T-helper 2 cell treated with Interferon-gamma antibody and Interleukin-4, amounts not matched to agents 100 ng/mL and 5 ng/mL, for 36 hours (primary cell): ENCODE data around the gene PLAU. TPM values are rescaled to one million over a fixed set of nuclear protein-coding genes. Genes with fewer than 3 reads are reported as not detected.
"Not testable (repeated sequence)": the region's sequence is repeated elsewhere in the genome, so short reads cannot be mapped to it uniquely, and the experiment has no call there.

Source experiments
- intact Hi-C: fragments of 100-400 bp; cut with micrococcal nuclease; formaldehyde crosslinking; loops from one replicate; pipeline ENCODE4 v1.15.1; 2023
- total RNA-seq: library from RNA; stranded (reverse); gene quantifications from 2 replicates; pipeline ENCODE4 v1.2.3, GENCODE V29; 2022

PLAU gene
- total RNA-seq, 1 donor from 2014 or later: 4.5 TPM

DNA sequence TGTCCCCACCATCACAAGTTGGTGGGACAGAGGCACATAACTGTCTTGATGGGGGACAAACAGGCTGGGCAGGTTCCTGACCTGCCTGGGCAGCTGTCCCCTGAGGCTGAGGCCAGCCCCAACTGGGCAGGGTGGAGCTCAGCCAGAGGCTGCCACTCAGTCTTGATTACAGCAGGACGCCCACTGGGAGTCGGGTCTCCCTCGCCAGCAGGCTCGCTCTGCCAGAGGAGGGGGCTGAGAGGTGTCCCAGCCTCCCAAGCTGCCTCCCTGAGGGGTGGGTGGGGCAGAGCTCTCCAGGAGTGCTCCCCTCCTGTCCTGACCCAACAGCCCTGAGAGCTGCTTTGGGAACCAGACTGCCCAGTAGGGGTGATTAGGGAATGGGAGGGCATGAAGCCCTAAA, 34.8 kb upstream of the PLAU start:
- intact Hi-C loops: loop anchor here (5.0 kb wide), 3 partner anchors 121 to 1356 kb away; partner anchors contain the start of gene VCL

DNA sequence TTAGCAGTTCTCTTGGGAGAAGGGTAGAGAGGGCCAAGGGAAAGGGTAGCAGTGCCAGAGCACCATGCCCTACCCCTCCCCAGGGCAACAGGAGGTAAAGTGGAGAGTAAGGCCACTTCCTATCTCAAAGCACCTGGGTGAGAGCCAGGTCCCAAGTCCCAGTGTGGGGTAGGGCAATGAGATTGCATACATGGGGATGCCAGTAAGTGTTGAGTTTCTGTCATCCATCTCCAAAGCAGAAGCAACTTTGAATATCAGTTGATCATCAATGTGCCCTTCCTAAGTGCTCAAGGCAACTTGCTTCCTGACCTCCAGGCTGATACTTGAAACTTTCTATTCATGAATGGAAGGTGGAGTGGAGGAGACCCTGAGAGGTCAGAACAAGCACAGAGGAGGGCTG, 34.4 kb upstream of the PLAU start:
- intact Hi-C loops: loop anchor here (5.0 kb wide), 3 partner anchors 121 to 1356 kb away; partner anchors contain the start of gene VCL

DNA sequence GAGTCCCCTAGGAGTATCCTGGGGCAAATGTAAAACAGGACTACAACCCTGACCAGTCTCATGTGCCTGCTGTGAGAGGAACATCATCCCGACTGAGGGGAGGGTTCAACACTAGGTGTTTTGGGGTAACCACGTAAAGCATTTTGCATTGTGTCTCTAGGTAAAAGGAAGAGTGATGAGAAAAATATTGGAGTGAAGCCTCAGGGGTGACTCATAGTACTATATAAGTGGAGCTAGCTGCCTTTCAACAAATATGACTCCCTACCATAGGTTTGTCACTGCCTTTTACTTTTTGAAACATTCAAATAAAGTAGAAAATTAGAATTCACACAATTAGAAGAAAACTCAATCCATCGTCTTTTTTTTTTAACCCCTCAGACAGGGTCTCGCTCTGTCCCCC, 34.0 kb upstream of the PLAU start:
- intact Hi-C loops: loop anchor here (5.0 kb wide), 3 partner anchors 120 to 1355 kb away; partner anchors contain the start of gene VCL

GRCh38 chr10:73877533-73878160, 33.3 kb upstream of the PLAU start:
- intact Hi-C loops: loop anchor here (2.0 to 5.0 kb wide), 4 partner anchors 67 to 1355 kb away; partner anchors contain the start of genes NDST2 and VCL

GRCh38 chr10:73878365-73878764, 32.6 kb upstream of the PLAU start:
- intact Hi-C loops: loop anchor here (2.0 to 5.0 kb wide), 4 partner anchors 68 to 1354 kb away; partner anchors contain the start of genes NDST2 and VCL

DNA sequence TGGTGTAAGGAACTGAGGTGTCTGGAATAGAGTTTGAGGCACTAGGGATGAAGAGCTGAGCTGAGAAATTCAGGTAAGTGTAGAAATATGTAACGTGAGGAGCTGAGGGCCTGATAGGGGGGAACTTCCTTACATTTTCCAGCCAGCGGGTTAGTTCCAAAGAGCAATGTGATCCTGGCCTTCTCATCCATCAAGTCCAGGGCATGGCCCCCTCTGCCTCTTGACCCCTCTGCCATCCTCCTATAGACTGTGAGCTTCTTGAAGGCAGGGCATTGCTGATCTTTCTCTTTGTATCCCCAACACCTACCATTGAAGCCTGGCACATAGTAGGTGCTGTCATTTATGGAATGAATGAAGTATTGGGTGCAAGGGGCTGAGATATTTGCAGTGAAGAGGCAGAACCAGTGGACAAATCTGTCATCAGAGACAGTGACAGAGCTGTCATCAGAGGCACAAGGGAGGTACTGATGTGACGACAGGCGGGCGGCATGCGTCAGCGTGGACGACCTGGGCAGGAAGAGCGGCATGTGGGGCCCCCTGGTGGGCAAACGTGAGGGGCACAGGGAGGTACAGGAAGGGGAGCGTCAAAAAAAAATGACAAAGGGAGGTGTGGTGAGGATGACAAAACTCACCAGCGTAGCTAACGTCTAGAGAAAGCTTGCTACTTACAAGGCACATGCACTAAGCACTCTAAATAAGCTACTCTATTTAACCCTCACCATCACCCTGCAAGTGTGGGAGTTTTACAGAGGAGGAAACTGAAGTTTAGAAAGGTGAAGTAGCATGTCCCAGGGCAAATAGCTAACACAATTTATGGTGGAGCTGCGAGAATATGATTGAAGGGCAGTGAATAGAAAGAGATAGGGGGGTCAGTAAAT, 31.4 kb upstream of the PLAU start:
- intact Hi-C loops: loop anchor here (1.0 to 5.0 kb wide), 7 partner anchors 14 to 1353 kb away; partner anchors contain the start of genes NDST2 and VCL

DNA sequence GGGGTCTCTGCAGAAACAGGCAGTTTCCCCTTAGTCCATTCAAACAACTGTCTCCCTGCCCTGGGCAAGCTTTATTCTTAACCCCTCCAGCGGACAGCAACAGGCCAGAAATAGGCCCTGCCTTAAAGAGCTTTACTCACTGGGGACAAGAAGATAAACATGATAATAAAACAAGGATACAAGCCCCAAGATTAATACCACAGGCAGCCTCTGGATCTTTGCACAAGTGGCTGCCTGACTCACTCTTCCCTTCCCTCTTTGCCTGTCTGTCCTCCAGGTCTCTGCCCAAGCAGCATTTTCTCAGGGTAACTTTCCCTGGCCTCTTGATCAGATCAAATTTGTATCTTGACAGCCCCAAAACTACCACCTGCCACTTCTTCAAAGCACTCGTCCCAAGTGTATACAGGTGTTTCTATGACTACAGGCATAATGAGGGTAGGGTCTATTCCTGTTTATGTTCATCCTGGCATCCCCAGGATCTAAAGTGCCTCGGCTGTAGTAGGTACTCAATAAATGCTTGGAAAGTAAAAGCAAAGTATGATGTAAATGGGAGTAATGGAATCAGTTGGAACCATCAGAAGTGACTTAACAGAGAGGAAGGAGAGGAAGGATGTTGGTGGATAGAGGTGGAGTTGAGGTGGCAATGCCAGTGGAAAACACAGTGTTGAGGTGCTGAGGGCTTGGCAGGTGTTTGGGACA, 29.6 kb upstream of the PLAU start:
- intact Hi-C loops: no loop called here

DNA sequence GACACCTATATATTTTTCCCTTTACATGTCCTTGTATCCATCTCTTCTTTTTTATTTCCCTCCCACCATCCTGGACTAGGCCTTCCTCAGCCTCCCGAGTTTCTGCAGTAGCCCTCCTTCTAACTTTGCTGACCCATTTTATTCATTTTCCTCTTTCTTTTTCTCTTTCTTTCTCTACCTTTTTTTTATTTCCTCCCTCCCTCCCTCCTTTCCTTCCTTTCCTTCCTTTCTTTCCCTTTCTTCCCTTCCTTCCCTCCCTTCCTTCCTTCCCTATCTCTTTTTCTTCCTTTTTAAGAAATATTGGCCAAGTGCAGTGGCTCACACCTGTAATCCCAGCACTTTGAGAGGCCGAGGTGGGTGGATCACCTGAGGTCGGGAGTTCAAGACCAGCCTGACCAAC, 26.9 kb upstream of the PLAU start:
- intact Hi-C loops: no loop called here

DNA sequence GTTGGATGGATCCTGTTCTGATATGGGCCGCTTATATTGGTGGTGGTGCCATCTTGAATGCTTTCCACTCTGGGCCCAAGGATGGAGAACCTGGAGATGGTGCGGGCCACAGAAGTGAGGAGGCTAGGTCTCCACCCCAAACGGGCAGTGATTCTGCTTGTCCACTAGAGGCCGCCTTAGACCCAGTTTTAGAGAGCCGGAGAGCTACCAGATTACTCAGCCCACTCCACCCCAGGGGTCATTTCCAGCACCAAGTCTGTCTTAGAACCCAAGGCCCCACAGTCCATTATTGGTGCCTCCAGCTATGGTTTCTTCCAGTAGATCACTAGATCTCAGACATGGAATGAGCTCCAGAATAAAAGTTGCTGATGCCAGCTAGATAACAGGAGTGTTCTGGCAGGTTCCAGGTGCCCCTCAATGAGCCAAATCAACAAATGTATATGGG, 24.8 kb upstream of the PLAU start:
- intact Hi-C loops: loop anchor here (1.0 to 5.0 kb wide), 6 partner anchors 25 to 216 kb away; partner anchors contain the start of gene PLAU

DNA sequence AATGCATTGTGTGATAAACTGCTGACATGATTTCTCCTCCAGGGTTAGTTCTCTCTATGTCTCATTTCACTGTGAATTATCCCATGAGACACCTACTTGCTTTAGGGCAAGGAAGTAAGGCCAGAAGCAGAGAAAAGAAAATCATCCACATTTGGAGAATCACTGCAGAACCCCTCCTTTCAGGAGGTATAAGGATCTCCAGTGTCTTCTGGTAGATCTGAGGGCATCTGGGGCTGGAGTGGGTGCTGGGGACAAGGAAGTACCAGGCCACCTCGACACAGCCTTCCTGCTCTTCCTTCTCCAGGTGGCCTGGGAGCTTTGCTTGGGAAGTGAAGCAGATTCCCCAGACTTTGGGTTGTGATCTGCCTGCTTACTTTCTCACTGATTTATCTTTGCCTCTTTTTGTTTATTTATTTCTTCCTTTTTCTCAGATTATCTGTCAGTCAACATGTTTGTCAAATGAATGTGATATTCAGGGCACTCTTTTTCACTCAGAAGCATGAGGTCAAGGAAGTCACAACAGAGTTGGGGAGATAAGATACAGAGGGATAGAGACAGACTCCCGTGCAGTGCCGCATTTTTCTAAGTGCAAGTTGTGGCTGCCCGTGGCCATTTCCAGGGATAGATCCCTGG, 24.2 kb upstream of the PLAU start:
- intact Hi-C loops: loop anchor here (1.0 to 5.0 kb wide), 6 partner anchors 24 to 216 kb away; partner anchors contain the start of gene PLAU

- intact Hi-C loops: loop anchor here (2.0 to 5.0 kb wide), 4 partner anchors 23 to 215 kb away; partner anchors contain the start of gene PLAU
Observed at GRCh38 chr10:73887294-73888039, 23.5 kb upstream of the PLAU start.

GRCh38 chr10:73888514-73888913, 22.4 kb upstream of the PLAU start:
- intact Hi-C loops: loop anchor here (5.0 kb wide), 3 partner anchors 34 to 214 kb away; no protein-coding TSS in a partner anchor

DNA sequence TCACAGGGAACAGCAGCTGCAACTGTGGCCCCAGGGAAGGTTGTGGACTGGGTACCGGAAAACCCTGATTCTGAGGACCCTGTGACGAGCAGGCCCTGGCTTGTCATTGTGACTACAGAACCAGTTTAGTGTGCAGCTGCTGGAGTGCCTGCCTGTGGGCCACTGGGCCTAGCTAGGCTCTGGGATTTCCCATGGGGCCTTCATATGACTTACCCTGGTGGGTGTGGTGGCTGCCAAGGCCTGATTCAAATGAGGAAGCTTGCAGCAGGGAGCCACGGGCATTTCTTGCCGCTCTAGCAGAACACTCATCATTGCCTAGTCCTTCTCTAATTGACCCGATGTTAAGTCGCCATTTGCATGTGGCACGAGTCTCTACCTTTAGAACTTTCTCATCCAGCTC, 21.9 kb upstream of the PLAU start:
- intact Hi-C loops: loop anchor here (5.0 kb wide), 3 partner anchors 33 to 213 kb away; no protein-coding TSS in a partner anchor

- intact Hi-C loops: loop anchor here (5.0 kb wide), 3 partner anchors 33 to 213 kb away; no protein-coding TSS in a partner anchor
Observed at GRCh38 chr10:73889416-73889815, 21.5 kb upstream of the PLAU start.

DNA sequence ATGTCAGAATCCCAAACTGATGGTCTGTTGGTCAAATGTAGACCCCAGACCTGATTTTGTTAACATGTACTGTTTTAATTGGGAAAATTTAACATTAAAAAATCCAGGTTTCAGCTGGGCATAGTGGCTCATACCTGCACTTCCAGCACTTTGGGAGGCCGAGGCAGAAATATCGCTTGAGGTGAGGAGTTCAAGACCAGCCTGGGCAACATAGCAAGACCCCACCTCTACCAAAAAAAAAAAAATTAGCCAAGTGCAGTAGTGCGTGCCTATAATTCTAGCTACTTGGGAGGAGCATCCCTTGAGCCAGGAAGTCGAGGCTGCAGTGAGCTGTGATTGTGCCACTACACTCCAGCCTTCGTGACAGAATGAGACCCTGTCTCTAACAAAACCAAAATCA, 20.7 kb upstream of the PLAU start:
- intact Hi-C loops: no loop called here

GRCh38 chr10:73890830-73891229, 20.1 kb upstream of the PLAU start:
- intact Hi-C loops: not testable (repeated sequence)

DNA sequence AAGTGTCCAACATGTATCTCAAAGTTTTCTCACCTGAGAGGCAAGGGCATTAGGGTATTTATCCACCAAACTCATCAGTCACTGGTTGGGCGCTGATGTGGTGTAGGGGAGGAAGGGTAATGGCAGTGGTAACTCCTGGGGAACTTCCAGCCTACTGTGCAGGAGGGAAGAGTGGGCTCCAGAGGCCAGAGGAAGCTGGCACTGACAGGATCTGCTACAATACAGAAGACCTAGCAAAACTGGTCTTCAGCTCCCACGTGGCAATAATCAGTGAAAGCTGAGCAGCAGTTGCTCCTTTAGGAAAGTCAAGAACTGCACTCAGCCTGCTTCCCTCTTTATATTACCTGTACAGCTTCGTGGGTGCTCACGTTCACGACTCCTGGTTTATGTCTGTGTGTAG, 19.4 kb upstream of the PLAU start:
- intact Hi-C loops: no loop called here

DNA sequence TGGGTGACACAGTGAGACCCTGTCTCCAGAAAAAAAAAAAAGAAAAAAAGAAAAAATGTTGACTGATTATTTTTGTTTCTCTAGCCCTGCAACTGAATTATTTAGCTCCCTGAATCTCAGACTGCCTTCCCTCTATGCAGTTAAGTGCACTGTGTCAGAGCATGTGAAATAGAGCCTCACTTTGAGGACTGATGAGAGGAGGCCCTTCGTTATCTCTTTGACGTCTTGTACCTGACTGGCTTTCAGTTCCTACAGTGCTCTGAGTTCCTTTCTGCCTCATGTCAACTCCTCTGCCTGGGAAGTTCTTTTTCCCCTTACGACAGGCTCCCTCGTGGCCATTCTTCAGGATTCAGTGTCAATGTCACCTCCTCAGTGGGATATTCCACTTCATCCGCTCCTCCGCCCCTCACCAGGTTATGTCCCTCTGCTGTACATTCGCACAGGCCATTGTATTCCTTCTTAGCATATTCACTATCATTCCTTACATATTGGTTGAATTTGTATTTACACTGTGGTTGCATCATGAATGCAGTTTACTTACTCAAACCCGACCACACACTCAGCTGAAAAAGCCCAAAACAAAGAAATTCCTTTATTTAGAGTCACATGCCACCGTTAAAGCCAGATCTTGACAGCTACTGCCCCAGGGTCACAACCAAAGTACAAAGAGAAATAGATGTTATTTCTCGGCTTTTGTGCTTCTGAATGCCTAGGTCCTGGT, 18.5 kb upstream of the PLAU start:
- intact Hi-C loops: no loop called here

DNA sequence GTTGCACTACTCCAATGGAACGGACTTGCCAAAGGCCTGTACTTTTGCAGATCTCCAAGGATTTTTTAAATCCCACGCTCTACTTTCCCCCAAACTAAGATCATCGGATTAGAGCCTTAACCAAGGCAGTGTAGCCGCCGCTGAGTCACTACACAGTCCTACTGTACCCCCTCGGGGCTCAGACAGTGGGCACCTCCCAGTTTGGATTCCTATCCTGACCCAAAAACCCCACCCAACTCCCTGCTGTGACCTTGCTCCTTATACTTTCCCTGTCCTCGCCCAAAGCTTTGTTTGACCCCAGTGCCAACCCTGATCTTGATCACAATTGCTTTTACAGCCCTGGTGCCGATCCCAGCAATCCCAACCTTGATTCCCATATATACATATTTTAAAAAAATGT, 17.5 kb upstream of the PLAU start:
- intact Hi-C loops: no loop called here
